HCT116 (cell line): Measurements from ENCODE around the gene ZNF618. TPM values are rescaled to one million over a fixed set of nuclear protein-coding genes. Genes with fewer than 3 reads are reported as not detected.

Experiments used
- ATAC-seq: fragments of 200-7000 bp; cut with Tn5 transposase; 2 replicates; pipeline ENCODE4 v1.9.1; 2020; ENCODE audit warnings: mild to moderate bottlenecking, moderate library complexity
- BruUV-seq: library from RNA; stranded (reverse); fragments of 400-500 nt; replicated peaks from 2 replicates; lab custom pipeline; 2021; lab: Mats Ljungman, UMichigan
- CTCF ChIA-PET: fragments of 300-600 bp; sonication (Branson Sonifier 250); formaldehyde crosslinking; loops from one replicate; lab custom pipeline; 2021; ENCODE audit warnings: antibody characterized with exemption; lab: Charles Lee
- POLR2A ChIA-PET: fragments of 300-600, 350-600 bp; sonication (Branson Sonifier 250); formaldehyde crosslinking; loops from one replicate; lab custom pipeline; 2021; ENCODE audit warnings: antibody characterized with exemption; lab: Charles Lee
- RAD21 ChIA-PET, 2 experiments: fragments of 300-600 bp; sonication (Branson Sonifier 250); formaldehyde crosslinking; loops; one replicate each; lab custom pipeline; 2023; ENCODE audit warnings: low total read pairs in 2 of 2; ENCODE audit not compliant: uncharacterized antibody in 2 of 2, unreplicated experiment in 2 of 2, low non-redundant PET in 1 of 2; lab: Charles Lee
- DNase-seq: peaks from one replicate; pipeline ENCODE4 v3.0.0-alpha.2; 2010; ENCODE audit warnings: low read depth, low spot score
- H2AFZ ChIP-seq: fragments of 200-600 bp; shearing (Covaris generic), sonication (generic); 2 replicates; pipeline ENCODE4 v1.6.1; 2017; ENCODE audit warnings: low read depth, mixed run types, mixed read lengths, antibody characterized with exemption, low read length; ENCODE audit not compliant: poor library complexity, severe bottlenecking
- H3K27ac ChIP-seq: 2 replicates; pipeline ENCODE4 v1.5.1; 2012; ENCODE audit warnings: low read depth, low read length
- H3K27me3 ChIP-seq: fragments of 200-600 bp; sonication (generic); 2 replicates; pipeline ENCODE4 v1.6.1; 2016; ENCODE audit warnings: mixed run types, low read length, mixed read lengths; ENCODE audit not compliant: insufficient read depth
- H3K36me3 ChIP-seq, 2 experiments: fragments of 200-500 bp in 1 of 2; fragments of 200-600 bp in 1 of 2; sonication (Bioruptor generic) in 1 of 2; sonication (generic) in 1 of 2; 2 replicates each; pipeline versions ENCODE4 v1.5.1 to v1.6.1; 2014 to 2016; ENCODE audit warnings: low read length in 2 of 2, inconsistent platforms in 1 of 2, mixed read lengths in 1 of 2, mixed run types in 1 of 2; ENCODE audit not compliant: insufficient read depth in 2 of 2, control insufficient read depth in 1 of 2
- H3K4me1 ChIP-seq, 2 experiments: fragments of 200-600 bp in 1 of 2; sonication (generic) in 1 of 2; 2 replicates each; pipeline versions ENCODE4 v1.5.1 to v1.6.1; 2012 to 2017; ENCODE audit warnings: low read length in 2 of 2, inconsistent platforms in 1 of 2, mild to moderate bottlenecking in 1 of 2, mixed read lengths in 1 of 2, mixed run types in 1 of 2, moderate library complexity in 1 of 2; ENCODE audit not compliant: insufficient read depth in 2 of 2, control insufficient read depth in 1 of 2
- H3K4me2 ChIP-seq: fragments of 200-600 bp; sonication (generic); 2 replicates; pipeline ENCODE4 v1.6.1; 2017; ENCODE audit warnings: mixed run types, low read length, mixed read lengths
- H3K4me3 ChIP-seq, 2 experiments: fragments of 200-600 bp in 1 of 2; sonication (generic) in 1 of 2; replicated peaks in 1 of 2; 2 replicates each; pipeline ENCODE4 v1.5.1; 2011 to 2016; ENCODE audit warnings: low read length in 2 of 2, control low read depth in 1 of 2, low read depth in 1 of 2, mild to moderate bottlenecking in 1 of 2, mixed read lengths in 1 of 2, mixed run types in 1 of 2
- H3K79me2 ChIP-seq: fragments of 200-600 bp; sonication (generic); 2 replicates; pipeline ENCODE4 v1.6.1; 2017; ENCODE audit warnings: mild to moderate bottlenecking, mixed run types, low read length, moderate library complexity, mixed read lengths; ENCODE audit not compliant: insufficient read depth
- H3K9ac ChIP-seq: fragments of 200-600 bp; sonication (generic); 2 replicates; pipeline ENCODE4 v1.6.1; 2016; ENCODE audit warnings: low read length, mixed read lengths
- H3K9me2 ChIP-seq: fragments of 200-600 bp; sonication (generic), shearing (Covaris generic); 2 replicates; pipeline ENCODE4 v1.6.1; 2017; ENCODE audit warnings: mixed run types, mild to moderate bottlenecking, moderate library complexity; ENCODE audit not compliant: insufficient read depth
- H3K9me3 ChIP-seq, 2 experiments: fragments of 200-500 bp in 1 of 2; fragments of 200-600 bp in 1 of 2; sonication (Bioruptor generic) in 1 of 2; sonication (generic) in 1 of 2; 2 replicates each; pipeline ENCODE4 v1.6.1; 2014 to 2017; ENCODE audit warnings: low read length in 2 of 2, mixed read lengths in 2 of 2, inconsistent platforms in 1 of 2, low read depth in 1 of 2, mild to moderate bottlenecking in 1 of 2, mixed run types in 1 of 2, moderate library complexity in 1 of 2; ENCODE audit not compliant: control insufficient read depth in 1 of 2, insufficient read depth in 1 of 2
- H4K20me1 ChIP-seq: fragments of 200-600 bp; sonication (generic), shearing (Covaris generic); 2 replicates; pipeline ENCODE4 v1.6.1; 2017; ENCODE audit warnings: mixed run types, mild to moderate bottlenecking, moderate library complexity; ENCODE audit not compliant: insufficient read depth
- EGR1 ChIP-seq: IDR thresholded peaks from 2 replicates; pipeline ENCODE4 v1.6.1; 2012; ENCODE audit warnings: low read depth
- FOSL1 ChIP-seq: IDR thresholded peaks from 2 replicates; pipeline ENCODE4 v1.6.1; 2012; ENCODE audit warnings: low read depth
- ZNF274 ChIP-seq: fragments of 200-500 bp; sonication (Bioruptor generic); IDR thresholded peaks from 2 replicates; pipeline ENCODE4 v1.6.1; 2014; ENCODE audit warnings: mild to moderate bottlenecking, low read depth, low read length, inconsistent platforms
- intact Hi-C: fragments of 100-400 bp; cut with micrococcal nuclease; formaldehyde crosslinking; loops from 2 replicates; pipeline ENCODE4 v1.10.0; 2022
- total RNA-seq: library from RNA; stranded (reverse); gene quantifications from one replicate; pipeline ENCODE4 v1.2.1, GENCODE V29; 2021; ENCODE audit not compliant: unreplicated experiment
- TF ChIP-seq, protein P1 (sequence below): IDR thresholded peaks from 2 replicates; pipeline ENCODE4 v1.6.1; 2011; ENCODE audit warnings: mild to moderate bottlenecking, low read length, moderate library complexity; ENCODE audit not compliant: insufficient replicate concordance; ENCODE audit errors: extremely low read depth

Gene ZNF618
- total RNA-seq, 1 experiment from 2014 or later: 13.5 TPM

DNA sequence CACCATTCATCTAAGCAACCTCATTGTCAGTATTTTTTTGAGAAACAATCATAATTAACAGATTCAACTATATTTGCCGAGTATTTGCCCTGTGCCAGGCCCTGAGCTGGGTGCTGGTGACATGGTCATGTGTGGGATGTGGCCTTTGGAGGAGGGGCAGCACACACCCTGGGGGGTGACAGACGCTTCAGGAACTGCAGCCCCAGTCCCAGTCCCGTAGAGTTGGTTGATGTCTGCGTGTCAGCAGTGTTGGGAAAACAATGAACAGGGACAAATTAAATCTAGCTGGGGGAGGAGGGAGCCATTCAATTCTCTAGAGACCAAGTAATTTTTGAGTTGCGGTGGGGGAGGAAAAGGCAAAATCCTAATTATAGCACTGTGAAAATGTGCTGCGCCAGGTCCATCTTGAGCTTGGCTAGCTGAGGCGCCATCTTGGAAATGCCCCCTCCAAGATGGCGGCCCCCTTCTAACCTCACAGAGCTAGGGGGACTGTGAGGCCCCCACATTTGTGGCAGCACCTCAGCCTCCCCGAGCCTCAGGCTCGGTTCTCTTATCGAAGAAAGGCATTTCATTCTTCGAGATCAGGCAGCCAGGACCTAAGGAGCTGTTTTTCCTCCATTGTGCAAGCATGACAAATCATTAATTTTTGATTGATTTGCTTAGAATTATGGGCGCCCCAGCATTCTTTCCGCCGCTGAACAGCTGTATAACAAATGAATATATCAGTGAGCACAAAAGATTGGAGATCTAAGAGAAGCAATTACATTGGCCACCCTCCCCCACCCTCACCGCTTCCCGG is 87.8 kb downstream of the ZNF618 start:
- H3K36me3 ChIP-seq: no peaks in the 10 kb centered on the region
- H4K20me1 ChIP-seq: no peaks in the 10 kb centered on the region
- H3K9ac ChIP-seq: no peak overlapping the region
- no peak overlapping the region for H3K4me2 ChIP-seq
- TF ChIP-seq ZNF274 (no peak), EGR1 (no peak), FOSL1 (no peak)
- TF ChIP-seq, protein P1, sequence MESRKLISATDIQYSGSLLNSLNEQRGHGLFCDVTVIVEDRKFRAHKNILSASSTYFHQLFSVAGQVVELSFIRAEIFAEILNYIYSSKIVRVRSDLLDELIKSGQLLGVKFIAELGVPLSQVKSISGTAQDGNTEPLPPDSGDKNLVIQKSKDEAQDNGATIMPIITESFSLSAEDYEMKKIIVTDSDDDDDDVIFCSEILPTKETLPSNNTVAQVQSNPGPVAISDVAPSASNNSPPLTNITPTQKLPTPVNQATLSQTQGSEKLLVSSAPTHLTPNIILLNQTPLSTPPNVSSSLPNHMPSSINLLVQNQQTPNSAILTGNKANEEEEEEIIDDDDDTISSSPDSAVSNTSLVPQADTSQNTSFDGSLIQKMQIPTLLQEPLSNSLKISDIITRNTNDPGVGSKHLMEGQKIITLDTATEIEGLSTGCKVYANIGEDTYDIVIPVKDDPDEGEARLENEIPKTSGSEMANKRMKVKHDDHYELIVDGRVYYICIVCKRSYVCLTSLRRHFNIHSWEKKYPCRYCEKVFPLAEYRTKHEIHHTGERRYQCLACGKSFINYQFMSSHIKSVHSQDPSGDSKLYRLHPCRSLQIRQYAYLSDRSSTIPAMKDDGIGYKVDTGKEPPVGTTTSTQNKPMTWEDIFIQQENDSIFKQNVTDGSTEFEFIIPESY: no peak
- POLR2A ChIA-PET: no interaction called here
- H2AFZ ChIP-seq: no peak overlapping the region
- RAD21 ChIA-PET: interaction anchor here in 1 of 2 experiments (0.6 kb wide), 1 partner anchor 134 kb away, joined by 6 read pairs; no protein-coding TSS in a partner anchor
- H3K4me3 ChIP-seq: no peak overlapping the region
- intact Hi-C loops: loop anchor here (1.0 to 5.0 kb wide), 2 partner anchors 157 to 227 kb away; no protein-coding TSS in a partner anchor
- no TSS peak for BruUV-seq
- CTCF ChIA-PET: interaction anchor here (0.7 to 1.4 kb wide), 5 partner anchors 9 to 226 kb away, joined by 3 read pairs; no protein-coding TSS in a partner anchor
- DNase-seq (no peak), ATAC-seq (no peak)
- H3K4me1 ChIP-seq: no peaks in the 10 kb centered on the region
- no peaks in the 10 kb centered on the region for H3K27me3 ChIP-seq
- no peak overlapping the region for H3K27ac ChIP-seq
- H3K9me2 ChIP-seq: no peaks in the 10 kb centered on the region
- H3K79me2 ChIP-seq: no peaks in the 10 kb centered on the region
- H3K9me3 ChIP-seq: no peaks in the 10 kb centered on the region; a peak in 2 of 4 replicates
